ENCODE results near the gene KATNIP. TPM values are rescaled to one million over a fixed set of nuclear protein-coding genes. Genes with fewer than 3 reads are reported as not detected.

KATNIP gene
- total RNA-seq, 1 donor from 2014 or later: 15.3 TPM

- no peak for DNase-seq (ENCODE audit: low read depth in 2 of 2)
Observed at GRCh38 chr16:27582883-27583282, 32.9 kb downstream of the KATNIP start.

- no peak for DNase-seq (ENCODE audit: low read depth in 2 of 2)
Observed at GRCh38 chr16:27583634-27584033, 33.7 kb downstream of the KATNIP start.

- DNase-seq (ENCODE audit: low read depth in 2 of 2): no peak
Observed at GRCh38 chr16:27585200-27585599, 35.3 kb downstream of the KATNIP start.

- DNase-seq (ENCODE audit: low read depth in 2 of 2): no peak
Observed at GRCh38 chr16:27586711-27587110, 36.8 kb downstream of the KATNIP start.

- no peak for DNase-seq (ENCODE audit: low read depth in 2 of 2)
Observed at GRCh38 chr16:27588057-27588456, 38.1 kb downstream of the KATNIP start.

- DNase-seq (ENCODE audit: low read depth in 2 of 2): no peak
Observed at GRCh38 chr16:27591837-27592236, 41.9 kb downstream of the KATNIP start.

- no peak for DNase-seq (ENCODE audit: low read depth in 2 of 2)
Observed at GRCh38 chr16:27595475-27595874, 45.5 kb downstream of the KATNIP start.

- peak in 1 of 2 donors; percentile 12 for DNase-seq (ENCODE audit: low read depth in 2 of 2)
Observed at GRCh38 chr16:27595993-27596392, 46.0 kb downstream of the KATNIP start.

GRCh38 chr16:27596411-27596810 is 46.5 kb downstream of the KATNIP start:
- DNase-seq (ENCODE audit: low read depth in 2 of 2): no peak

GRCh38 chr16:27597361-27597760 is 47.4 kb downstream of the KATNIP start:
- DNase-seq (ENCODE audit: low read depth in 2 of 2): no peak

- no peak for DNase-seq (ENCODE audit: low read depth in 2 of 2)
Observed at GRCh38 chr16:27598220-27598619, 48.3 kb downstream of the KATNIP start.

GRCh38 chr16:27598931-27599565 is 49.1 kb downstream of the KATNIP start:
- no peak for DNase-seq (ENCODE audit: low read depth in 2 of 2)

- no peak for DNase-seq (ENCODE audit: low read depth in 2 of 2)
Observed at GRCh38 chr16:27599606-27600005, 49.7 kb downstream of the KATNIP start.

Other genes with a start within 250 kb of the KATNIP start
- 10.5 and 14.8 TPM in 2 replicates for gene IL4R, start 236.2 kb upstream of the KATNIP start, total RNA-seq
- under 0.01 TPM in 2 replicates for gene IL21R, start 148.0 kb upstream of the KATNIP start, total RNA-seq
- gene GTF3C1, start 231 bp upstream of the KATNIP start, total RNA-seq: 44.9 and 60.1 TPM in 2 replicates